ENCODE results near the gene TCN2.

- no peak for TF ChIP-seq POLR2AphosphoS5 (IDR thresholded peaks at IDR 0.05; ENCODE audit: low read depth, low read length)
- no peak for TF ChIP-seq POLR2A (IDR thresholded peaks at IDR 0.05; ENCODE audit: low read depth, low read length)
- TF ChIP-seq TAF1 (IDR thresholded peaks at IDR 0.05; ENCODE audit: borderline replicate concordance, low read depth, low read length) = no peak
Observed at GRCh38 chr22:30609260-30610185, 2.5 kb downstream of the TCN2 start.

Data from GM12892 (cell line).